GM19463 (cell line): ENCODE measurements around the gene DCTN4.
A peak's percentile ranks its signal among the peaks of the same experiment; 100 is the strongest.

Experiments
- ATAC-seq: cut with Tn5 transposase; IDR thresholded peaks from one replicate; pipeline ENCODE4 v1.9.1; 2021; ENCODE audit warnings: mild to moderate bottlenecking, moderate library complexity; ENCODE audit not compliant: unreplicated experiment

Gene DCTN4

DNA sequence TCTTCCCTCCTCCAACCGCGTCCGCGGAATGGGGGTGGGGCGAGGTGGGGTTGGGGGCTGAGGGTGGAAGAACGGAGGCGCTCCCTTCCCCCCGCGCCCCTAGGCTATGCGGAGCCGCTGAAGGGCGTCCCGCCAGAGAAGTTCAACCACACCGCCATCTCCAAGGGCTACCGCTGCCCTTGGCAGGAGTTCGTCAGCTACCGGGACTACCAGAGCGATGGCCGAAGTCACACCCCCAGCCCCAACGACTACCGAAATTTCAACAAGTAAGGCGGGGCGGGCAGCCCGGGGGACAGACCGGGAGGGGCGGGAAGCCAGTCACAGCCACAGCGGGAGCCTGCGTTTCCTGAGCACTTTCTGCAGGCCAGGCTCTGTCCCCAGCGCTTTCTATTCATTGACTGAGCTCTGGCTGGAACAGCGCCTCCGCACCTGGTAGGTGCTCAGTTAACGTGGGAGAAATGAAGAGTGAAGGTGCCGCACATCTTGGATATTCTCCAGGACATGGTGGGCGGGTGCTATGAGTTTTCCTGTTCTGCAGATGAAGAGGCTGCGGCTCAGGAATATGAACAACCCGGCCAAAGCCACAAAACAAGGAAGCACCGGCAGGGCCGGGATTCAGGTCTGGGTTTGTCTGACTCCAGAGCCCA, 86.5 kb downstream of the DCTN4 start:
- peak; percentile 57 for ATAC-seq

GRCh38 chr5:150671509-150672236, 87.1 kb downstream of the DCTN4 start:
- ATAC-seq = no peak

DNA sequence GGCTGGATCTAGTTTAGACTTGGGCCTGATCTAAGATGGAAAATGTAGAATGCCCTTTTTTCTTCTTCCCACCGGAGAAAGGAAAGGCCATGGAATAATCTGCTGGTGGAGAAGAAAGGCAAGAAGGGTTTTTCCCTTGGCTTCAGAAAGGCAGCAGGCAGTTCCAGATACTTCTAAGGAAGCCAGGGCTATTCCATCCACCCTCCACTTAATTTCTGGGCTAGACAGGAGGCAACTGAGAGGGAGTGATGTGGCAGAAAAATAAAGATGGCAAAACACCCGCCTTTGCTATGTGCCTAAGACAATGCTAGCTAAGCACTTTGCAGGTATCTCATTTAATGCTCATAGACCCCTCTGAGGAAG, 87.9 kb downstream of the DCTN4 start:
- ATAC-seq = no peak

- ATAC-seq = no peak
Observed at GRCh38 chr5:150670275-150670947, 88.4 kb downstream of the DCTN4 start.

GRCh38 chr5:150665044-150665443, 93.8 kb downstream of the DCTN4 start:
- ATAC-seq = no peak

GRCh38 chr5:150663936-150664335, 94.9 kb downstream of the DCTN4 start:
- no peak for ATAC-seq

DNA sequence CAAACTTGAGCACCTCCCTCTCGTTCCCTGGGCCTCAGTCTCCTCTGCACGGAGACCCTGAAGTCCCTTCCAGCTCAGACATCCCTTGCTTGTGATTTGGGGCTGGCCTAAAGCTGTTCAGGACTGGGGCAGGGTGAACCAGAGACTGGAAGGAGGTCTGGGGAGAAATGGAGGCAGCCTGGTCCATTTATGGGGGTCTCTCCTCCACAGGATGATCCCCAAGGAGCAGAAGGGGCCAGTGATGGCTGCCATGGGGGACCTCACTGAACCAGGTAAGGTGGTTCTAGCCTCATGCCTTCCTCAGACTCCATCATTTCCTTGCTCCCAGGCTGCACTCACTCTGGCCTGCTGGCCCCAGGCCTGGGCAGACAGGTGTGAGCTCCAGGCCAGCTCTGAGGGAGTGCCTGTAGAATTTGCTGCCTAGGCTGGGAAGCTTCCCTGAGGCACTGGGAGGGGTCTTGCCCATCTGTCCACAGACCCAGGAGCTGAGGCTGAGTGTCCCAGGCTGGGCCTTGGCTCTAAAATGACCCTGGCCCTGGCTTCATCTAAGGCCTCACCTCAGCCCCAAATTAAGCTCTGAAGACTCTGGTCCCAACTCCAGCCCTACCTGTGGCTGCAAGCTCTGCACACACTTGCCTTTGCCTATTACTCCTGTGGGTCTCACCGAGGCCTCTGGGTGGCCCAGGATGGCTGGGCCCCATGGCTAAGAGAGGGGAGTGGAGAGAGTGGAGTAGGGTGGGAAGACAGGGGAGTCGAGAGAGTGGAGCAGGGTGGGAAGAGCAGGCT, 95.9 kb downstream of the DCTN4 start:
- no peak for ATAC-seq

DNA sequence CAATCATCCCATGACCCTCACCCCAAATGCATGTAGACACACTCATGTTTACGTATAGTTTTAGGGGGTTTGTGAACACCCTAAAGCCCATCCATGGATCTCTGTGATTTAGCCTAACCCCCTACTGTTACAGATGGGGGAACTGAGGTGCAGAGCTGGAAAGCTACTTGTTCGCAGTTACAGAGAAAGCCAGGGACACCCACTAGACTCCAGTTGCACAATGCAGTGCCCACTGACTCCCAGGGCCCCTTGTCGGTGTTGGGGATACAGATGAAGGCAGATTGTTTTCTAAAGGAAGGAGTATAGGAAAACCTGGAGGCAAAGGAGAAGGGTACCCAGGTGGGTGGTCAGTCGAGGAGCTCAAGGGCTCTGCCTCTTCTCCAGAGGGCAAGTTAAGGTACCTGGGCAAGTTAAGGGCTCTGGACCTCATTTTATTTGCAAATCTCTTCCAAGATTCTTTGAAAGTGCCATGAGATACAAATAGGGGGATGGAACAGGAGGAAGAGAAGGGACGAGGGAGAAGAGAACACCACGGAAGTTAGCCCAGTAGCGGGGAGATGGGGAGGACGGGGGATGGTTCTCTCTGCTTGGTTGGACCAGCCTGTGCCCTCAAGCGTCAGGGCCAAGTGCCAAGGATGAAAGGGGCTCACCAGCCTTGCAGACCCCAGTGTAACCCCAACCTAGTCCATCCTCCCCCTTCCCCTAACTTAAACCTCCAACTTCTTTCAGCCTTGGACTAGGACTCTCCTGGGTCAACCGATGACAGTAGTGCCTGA, 96.8 kb downstream of the DCTN4 start:
- no peak for ATAC-seq

DNA sequence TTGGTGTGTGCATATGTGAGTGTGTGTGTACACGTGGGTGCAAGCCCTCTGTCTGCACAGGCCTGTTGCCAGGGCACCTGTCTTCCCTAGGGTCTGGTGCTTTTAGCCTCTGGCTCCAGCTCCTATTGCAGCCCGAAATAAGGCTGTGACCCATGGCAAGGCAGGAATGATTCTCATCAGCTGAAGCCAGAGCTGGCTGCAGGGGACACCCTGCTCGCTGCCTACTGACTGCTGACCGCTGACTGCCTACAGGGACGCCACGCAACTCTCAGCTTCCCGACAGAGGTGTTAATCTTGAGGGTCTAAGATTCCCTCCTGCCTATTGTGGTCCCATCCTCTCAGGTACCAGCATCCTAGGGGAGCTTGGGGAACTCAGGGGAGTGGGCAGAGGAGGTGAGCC, 97.7 kb downstream of the DCTN4 start, which contains the start of gene MYOZ3:
Gene MYOZ3 (plus strand): TSS at position 166 of the 400 bp plus-strand sequence. CDS start 1,691 bp downstream, outside the sequence.
- ATAC-seq = no peak

- no peak for ATAC-seq
Observed at GRCh38 chr5:150660108-150660831, 98.5 kb downstream of the DCTN4 start.

DNA sequence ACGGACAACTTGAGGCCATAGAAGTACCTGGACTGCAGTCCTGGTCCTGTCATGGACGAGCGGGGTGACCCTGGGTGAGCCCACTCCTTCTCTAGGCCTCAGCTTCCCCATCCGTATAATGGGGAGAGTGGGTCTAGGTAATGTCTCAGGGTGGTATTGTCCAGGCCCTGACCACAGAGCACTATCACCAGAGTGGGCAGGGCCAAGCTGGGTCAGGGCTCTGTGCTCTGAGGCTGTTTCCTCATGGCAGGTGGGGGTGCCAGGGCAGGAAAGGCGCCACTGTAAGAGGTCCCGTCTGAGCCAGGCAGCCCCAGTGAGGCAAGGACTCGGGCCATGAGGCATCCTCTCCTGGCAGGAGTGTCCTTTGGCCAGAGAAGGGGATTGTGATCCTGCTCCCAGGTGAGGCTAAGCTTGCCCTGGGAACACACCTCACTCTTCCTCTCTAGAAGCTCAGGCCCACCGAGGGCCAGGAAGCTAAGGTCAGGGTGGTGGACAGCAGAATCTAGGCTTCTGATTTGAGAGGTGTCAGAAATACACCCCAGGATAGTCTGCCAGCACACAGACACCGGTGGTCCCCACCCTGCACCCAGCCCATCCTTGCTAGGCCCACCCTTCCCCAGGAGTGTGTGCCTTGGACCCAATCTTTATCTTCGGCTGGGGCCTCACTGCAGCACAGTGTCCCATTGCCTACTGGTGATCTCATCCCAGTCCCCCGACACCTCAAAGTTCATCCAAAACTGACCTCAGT, 99.3 kb downstream of the DCTN4 start:
- no peak for ATAC-seq

GRCh38 chr5:150658699-150659265, 100.0 kb downstream of the DCTN4 start:
- ATAC-seq = no peak
